Stimulated activated memory B cell treated with anti-CD40 and anti-IgM and Interleukin-4, amounts not matched to agents 10 μg/mL and 1 μg/mL and 100 μg/mL, for 72 hours (primary cell): ENCODE measurements around the gene MTOR.
A peak's percentile ranks its signal among the peaks of the same experiment; 100 is the strongest.
"Not testable (repeated sequence)": the region's sequence is repeated elsewhere in the genome, so short reads cannot be mapped to it uniquely, and the experiment has no call there.

ENCODE experiments used
- ATAC-seq: fragments of 150-1000 bp; cut with Tn5 transposase; 2 replicates; pipeline ENCODE4 v1.10.0; 2021
- H3K27ac Mint-ChIP-seq: one replicate; pipeline ENCODE4 v1.8.0; 2022; ENCODE audit warnings: mild to moderate bottlenecking, mixed read lengths
- H3K27me3 Mint-ChIP-seq: one replicate; pipeline ENCODE4 v1.8.0; 2022; ENCODE audit warnings: mixed read lengths
- H3K36me3 Mint-ChIP-seq: one replicate; pipeline ENCODE4 v1.8.0; 2022; ENCODE audit warnings: mixed read lengths
- H3K4me1 Mint-ChIP-seq: one replicate; pipeline ENCODE4 v1.8.0; 2022; ENCODE audit warnings: mixed read lengths
- H3K4me3 Mint-ChIP-seq: one replicate; pipeline ENCODE4 v1.8.0; 2022; ENCODE audit warnings: mild to moderate bottlenecking, moderate library complexity, mixed read lengths
- H3K9me3 Mint-ChIP-seq: one replicate; pipeline ENCODE4 v1.8.0; 2022; ENCODE audit warnings: mixed read lengths

The MTOR gene

GRCh38 chr1:11286735-11287410, 24.5 kb upstream of the MTOR start:
- Mint-ChIP-seq H3K27me3 (no peaks in the 10 kb centered on the region), H3K4me3 (no peak overlapping the region), H3K9me3 (no peaks in the 10 kb centered on the region), H3K27ac (peak overlapping the region; percentile 83), H3K36me3 (peaks cover 72% of the 10 kb centered on the region), H3K4me1 (peaks cover 35% of the 10 kb centered on the region)
- no peak for ATAC-seq

DNA sequence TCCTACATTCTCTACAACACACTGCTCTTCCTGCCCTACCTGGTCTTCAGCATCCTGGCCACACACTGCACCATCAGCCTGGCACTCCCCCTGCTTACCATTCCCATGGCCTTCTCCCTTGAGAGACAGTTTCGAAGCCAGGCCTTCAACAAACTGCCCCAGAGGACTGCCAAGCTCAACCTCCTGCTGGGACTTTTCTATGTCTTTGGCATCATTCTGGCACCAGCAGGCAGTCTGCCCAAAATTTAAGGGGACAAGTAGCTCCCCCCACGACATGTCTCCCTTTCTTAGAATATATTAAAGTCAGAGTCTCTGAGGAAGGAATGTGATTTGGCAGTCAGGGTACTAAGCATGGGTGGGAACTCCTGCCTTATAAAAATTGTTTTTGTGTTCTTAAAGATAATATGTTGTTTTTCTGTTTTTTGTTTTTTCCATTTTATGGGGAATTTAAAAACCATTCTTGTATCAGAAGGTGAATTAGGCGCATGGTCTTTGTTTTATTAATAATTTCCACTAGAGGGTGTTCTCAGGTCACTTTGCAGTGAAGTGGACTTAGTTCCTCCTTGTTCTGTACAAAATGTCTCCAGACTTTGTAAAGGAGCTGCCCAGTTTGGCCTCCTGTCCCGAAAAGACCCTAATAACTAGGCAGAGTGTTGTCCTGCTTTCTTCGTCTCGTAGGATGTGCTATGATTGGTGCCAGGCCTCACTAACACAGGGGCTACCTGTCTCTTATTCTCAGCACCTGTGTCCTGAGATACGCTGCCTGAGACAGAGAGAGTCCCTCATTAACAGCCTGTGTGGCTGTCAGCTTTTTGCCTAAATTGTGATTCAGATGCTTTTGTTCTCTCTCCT, 23.8 kb upstream of the MTOR start:
- Mint-ChIP-seq H3K4me3 (no peak overlapping the region), H3K4me1 (peaks cover 43% of the 10 kb centered on the region), H3K36me3 (peaks cover 64% of the 10 kb centered on the region)

GRCh38 chr1:11284784-11285183, 22.4 kb upstream of the MTOR start:
- peaks cover 64% of the 10 kb centered on the region for H3K36me3 Mint-ChIP-seq
- H3K27ac Mint-ChIP-seq: peak overlapping the region; percentile 83
- no peaks in the 10 kb centered on the region for H3K27me3 Mint-ChIP-seq
- H3K4me1 Mint-ChIP-seq: peaks cover 50% of the 10 kb centered on the region
- ATAC-seq: no peak
- no peak overlapping the region for H3K4me3 Mint-ChIP-seq
- H3K9me3 Mint-ChIP-seq: no peaks in the 10 kb centered on the region

More for the DNA sequence above, 23.8 kb upstream of the MTOR start:
- ATAC-seq: no peak
- Mint-ChIP-seq H3K27me3 (no peaks in the 10 kb centered on the region), H3K9me3 (no peaks in the 10 kb centered on the region), H3K27ac (peak overlapping the region; percentile 83)

- Mint-ChIP-seq H3K4me3 (no peak overlapping the region), H3K36me3 (peaks cover 62% of the 10 kb centered on the region), H3K27me3 (no peaks in the 10 kb centered on the region), H3K27ac (peak overlapping the region; percentile 83), H3K4me1 (peaks cover 54% of the 10 kb centered on the region), H3K9me3 (no peaks in the 10 kb centered on the region)
- no peak for ATAC-seq
Observed at GRCh38 chr1:11283151-11283550, 20.8 kb upstream of the MTOR start.

GRCh38 chr1:11281518-11282331, 19.4 kb upstream of the MTOR start:
- H3K36me3 Mint-ChIP-seq: peaks cover 60% of the 10 kb centered on the region
- peak overlapping the region; percentile 8 for H3K4me3 Mint-ChIP-seq
- H3K27ac Mint-ChIP-seq: peak overlapping the region; percentile 83
- no peaks in the 10 kb centered on the region for H3K27me3 Mint-ChIP-seq
- no peaks in the 10 kb centered on the region for H3K9me3 Mint-ChIP-seq
- H3K4me1 Mint-ChIP-seq: peaks cover 60% of the 10 kb centered on the region
- no peak for ATAC-seq

- peaks cover 66% of the 10 kb centered on the region for H3K4me1 Mint-ChIP-seq
Observed at GRCh38 chr1:11280719-11281376, 18.5 kb upstream of the MTOR start.

GRCh38 chr1:11279630-11280029, 17.3 kb upstream of the MTOR start:
- H3K27me3 Mint-ChIP-seq: no peaks in the 10 kb centered on the region
- H3K9me3 Mint-ChIP-seq: no peaks in the 10 kb centered on the region

More at GRCh38 chr1:11280719-11281376, 18.5 kb upstream of the MTOR start:
- H3K27ac Mint-ChIP-seq: peak overlapping the region; percentile 83
- no peaks in the 10 kb centered on the region for H3K9me3 Mint-ChIP-seq
- H3K36me3 Mint-ChIP-seq: peaks cover 56% of the 10 kb centered on the region
- ATAC-seq: peak; percentile 98
- peak overlapping the region; percentile 15 for H3K4me3 Mint-ChIP-seq
- no peaks in the 10 kb centered on the region for H3K27me3 Mint-ChIP-seq

GRCh38 chr1:11279152-11279551, 16.8 kb upstream of the MTOR start:
- no peak for ATAC-seq
- peaks cover 54% of the 10 kb centered on the region for H3K36me3 Mint-ChIP-seq
- peak overlapping the region; percentile 83 for H3K27ac Mint-ChIP-seq
- H3K4me1 Mint-ChIP-seq: peaks cover 66% of the 10 kb centered on the region
- H3K27me3 Mint-ChIP-seq: no peaks in the 10 kb centered on the region
- no peaks in the 10 kb centered on the region for H3K9me3 Mint-ChIP-seq
- H3K4me3 Mint-ChIP-seq: no peak overlapping the region

More at GRCh38 chr1:11279630-11280029, 17.3 kb upstream of the MTOR start:
- ATAC-seq: no peak
- Mint-ChIP-seq H3K36me3 (peaks cover 56% of the 10 kb centered on the region), H3K27ac (peak overlapping the region; percentile 83), H3K4me3 (no peak overlapping the region), H3K4me1 (peaks cover 69% of the 10 kb centered on the region)

DNA sequence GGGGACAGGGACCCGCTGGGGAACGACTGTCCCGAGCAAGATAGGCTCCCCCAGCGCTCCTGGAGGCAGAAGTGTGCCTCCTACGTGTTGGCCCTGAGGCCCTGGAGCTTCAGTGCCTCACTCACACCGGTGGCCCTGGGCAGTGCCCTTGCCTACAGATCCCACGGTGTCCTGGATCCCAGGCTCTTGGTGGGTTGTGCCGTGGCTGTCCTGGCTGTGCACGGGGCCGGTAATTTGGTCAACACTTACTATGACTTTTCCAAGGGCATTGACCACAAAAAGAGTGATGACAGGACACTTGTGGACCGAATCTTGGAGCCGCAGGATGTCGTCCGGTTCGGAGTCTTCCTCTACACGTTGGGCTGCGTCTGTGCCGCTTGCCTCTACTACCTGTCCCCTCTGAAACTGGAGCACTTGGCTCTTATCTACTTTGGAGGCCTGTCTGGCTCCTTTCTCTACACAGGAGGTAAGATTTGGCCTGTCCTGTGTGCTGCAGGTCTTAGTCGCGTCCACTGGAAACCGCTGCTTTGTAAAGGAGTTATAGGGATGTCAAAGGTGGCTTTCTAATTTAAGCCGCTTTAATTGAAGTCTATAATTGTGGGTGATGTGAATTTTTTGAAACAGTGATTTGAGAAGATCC, 11.4 kb upstream of the MTOR start:
- H3K4me3 Mint-ChIP-seq: peak overlapping the region; percentile 84
- H3K4me1 Mint-ChIP-seq: peaks cover 28% of the 10 kb centered on the region
- ATAC-seq: peak; percentile 72
- H3K27me3 Mint-ChIP-seq: no peaks in the 10 kb centered on the region
- peaks cover 23% of the 10 kb centered on the region for H3K36me3 Mint-ChIP-seq
- H3K9me3 Mint-ChIP-seq: no peaks in the 10 kb centered on the region
- peak overlapping the region; percentile 92 for H3K27ac Mint-ChIP-seq

DNA sequence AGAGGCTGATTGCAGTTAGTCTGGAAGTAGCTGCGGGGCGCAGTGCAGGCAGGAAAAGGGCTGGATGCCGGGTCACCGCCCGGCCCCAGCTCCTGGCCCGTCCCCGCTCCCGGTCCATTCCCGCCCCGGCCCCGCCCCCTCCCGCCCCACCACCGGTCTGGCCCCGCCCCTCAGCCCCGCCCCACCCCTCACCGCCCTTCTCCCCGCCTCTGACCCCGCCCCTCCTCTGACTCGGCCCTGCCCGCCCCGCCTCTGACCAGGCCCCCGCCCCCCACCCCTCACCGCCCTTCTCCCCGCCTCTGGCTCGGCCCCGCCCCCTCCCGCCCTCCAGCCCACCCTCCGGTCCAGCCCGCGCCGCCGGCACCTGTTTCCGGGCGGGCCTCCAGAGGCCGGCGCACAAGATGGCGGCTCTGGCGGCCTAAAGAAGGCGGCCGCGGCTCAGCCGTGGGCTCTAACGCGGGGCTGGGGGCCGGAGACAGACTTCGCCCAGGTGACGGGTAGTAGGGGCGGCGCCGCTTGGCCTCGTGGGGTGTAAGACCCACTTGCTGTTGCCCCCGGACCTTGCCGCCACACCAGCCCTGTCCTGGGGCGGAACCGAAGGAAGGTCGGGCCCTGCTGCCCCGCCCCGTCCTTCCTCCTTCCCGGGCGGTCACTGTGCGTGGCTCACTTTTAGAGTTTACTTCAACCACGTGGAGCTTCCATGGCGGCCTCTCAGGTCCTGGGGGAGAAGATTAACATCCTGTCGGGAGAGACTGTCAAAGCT, 10.7 kb upstream of the MTOR start, which contains the start of gene UBIAD1:
UBIAD1 (plus strand) TSS at position 367 of the 763 bp plus-strand sequence; CDS start at position 701, 334 bp downstream.
- H3K27ac Mint-ChIP-seq: peak within 1 kb of the TSS; percentile 92
- H3K4me1 Mint-ChIP-seq: peaks cover 27% of the 10 kb centered on the region
- no peaks in the 10 kb centered on the region for H3K9me3 Mint-ChIP-seq
- H3K4me3 Mint-ChIP-seq: peak within 1 kb of the TSS; percentile 84
- H3K27me3 Mint-ChIP-seq: no peaks in the 10 kb centered on the region
- peaks cover 21% of the 10 kb centered on the region for H3K36me3 Mint-ChIP-seq
- peak; percentile 95 for ATAC-seq

DNA sequence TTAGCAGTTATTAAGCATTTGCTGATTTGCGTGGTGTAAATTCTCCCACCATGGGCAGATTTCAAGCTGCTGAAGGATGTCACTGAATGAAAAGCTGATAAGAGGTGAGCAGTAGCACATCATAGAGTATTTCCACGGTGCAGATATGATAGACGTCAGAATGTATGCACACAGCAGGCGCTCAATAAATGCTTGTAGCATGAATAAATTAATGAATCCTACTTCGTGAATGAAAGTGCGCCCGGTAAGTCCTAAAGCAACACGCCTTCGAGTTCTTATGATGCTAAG, 10.1 kb upstream of the MTOR start:
- peaks cover 16% of the 10 kb centered on the region for H3K36me3 Mint-ChIP-seq
- ATAC-seq: no peak

DNA sequence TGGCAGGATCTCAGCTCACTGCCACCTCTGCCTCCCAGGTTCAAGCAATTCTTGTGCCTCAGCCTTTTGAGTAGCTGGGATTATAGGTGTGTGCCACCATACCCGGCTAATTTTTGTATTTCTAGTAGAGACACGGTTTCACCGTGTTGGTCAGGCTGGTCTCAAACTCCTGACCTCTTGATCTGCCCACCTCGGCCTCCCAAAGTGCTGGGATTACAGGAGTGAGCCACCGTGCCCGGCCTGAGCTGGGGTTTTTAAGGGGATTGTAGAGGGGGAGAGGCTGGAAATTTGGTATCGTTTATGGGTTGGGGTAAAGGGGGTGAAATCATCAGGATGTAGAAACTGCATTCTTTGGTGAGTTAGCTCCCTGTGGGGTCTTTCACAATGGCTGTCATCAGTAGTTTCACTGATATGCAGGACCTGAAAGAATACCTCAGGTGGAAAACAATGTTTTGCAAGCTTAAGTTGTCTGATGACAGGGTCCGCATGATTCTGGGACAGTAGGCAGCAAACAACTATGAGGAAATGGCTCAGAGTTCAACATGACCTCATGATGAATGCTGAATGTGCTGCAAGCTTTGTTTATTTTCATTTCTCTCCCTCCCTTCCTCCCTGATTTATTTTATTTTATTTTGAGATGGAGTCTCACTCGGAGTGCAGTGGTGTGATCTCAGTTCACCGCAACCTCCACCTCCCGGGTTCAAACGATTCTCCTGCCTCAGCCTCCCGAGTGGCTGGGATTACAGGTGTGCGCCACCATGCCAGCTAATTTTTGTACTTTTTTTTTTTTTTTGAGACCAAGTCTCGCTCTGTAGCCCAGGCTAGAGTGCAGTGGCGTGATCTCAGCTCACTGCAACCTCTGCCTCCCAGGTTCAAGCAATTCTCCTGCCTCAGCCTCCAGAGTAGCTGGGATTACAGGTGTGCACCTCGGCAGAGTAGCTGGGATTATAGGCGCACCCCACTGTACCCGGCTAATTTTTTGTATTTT, 5.3 kb upstream of the MTOR start:
- H3K27ac Mint-ChIP-seq, H3K9me3 Mint-ChIP-seq, H3K27me3 Mint-ChIP-seq, ATAC-seq, H3K36me3 Mint-ChIP-seq, H3K4me1 Mint-ChIP-seq, H3K4me3 Mint-ChIP-seq: not testable (repeated sequence)

More for the DNA sequence above, 10.1 kb upstream of the MTOR start:
- no peaks in the 10 kb centered on the region for H3K27me3 Mint-ChIP-seq
- H3K4me1 Mint-ChIP-seq: peaks cover 22% of the 10 kb centered on the region
- peak overlapping the region; percentile 53 for H3K4me3 Mint-ChIP-seq
- no peak overlapping the region for H3K27ac Mint-ChIP-seq
- H3K9me3 Mint-ChIP-seq: no peaks in the 10 kb centered on the region
